NT2/D1 (cell line): ENCODE results near the gene GALP.

Experiments used
- SUZ12 ChIP-seq: IDR thresholded peaks from 2 replicates; pipeline ENCODE4 v1.6.1; 2011; ENCODE audit not compliant: insufficient read length, insufficient read depth; ENCODE audit errors: extremely low read depth
- YY1 ChIP-seq: IDR thresholded peaks from 2 replicates; pipeline ENCODE4 v1.6.1; 2011; ENCODE audit not compliant: insufficient read length, insufficient read depth

- TF ChIP-seq YY1 (no peak), SUZ12 (no peak)
These were observed 14.3 kb upstream of the GALP start for GRCh38 chr19:56161534-56161933.
